ENCODE measurements around the gene ZBTB7B. TPM values are rescaled to one million over a fixed set of nuclear protein-coding genes. Genes with fewer than 3 reads are reported as not detected.

ZBTB7B gene
- total RNA-seq, 3 donors from 2014 or later: 45.6 to 82.5 (median 53.4) TPM

- Histone ChIP-seq H3K36me3 (no peaks in the 10 kb centered on the region), H3K4me3 (no peak overlapping the region), H3K4me1 (peaks cover 0 to 33% of the 10 kb centered on the region in 2 donors), H3K27ac (peak overlapping the region in 1 of 2 donors; percentile 9), H3K9me3 (no peaks in the 10 kb centered on the region), H3K27me3 (no peaks in the 10 kb centered on the region)
- TF ChIP-seq POLR2AphosphoS5 (IDR thresholded peaks at IDR 0.05) (no peak), POLR2A (IDR thresholded peaks at IDR 0.05) (no peak)
- DNase-seq (ENCODE audit: low spot score in 2 of 2): no peak
- intact Hi-C loops (cut with DNase I; ENCODE audit: low total_unique reads): loop anchor here (10.0 kb wide), 1 partner anchor 106 kb away; the partner anchor contains the start of gene EFNA4
These were observed 43.7 kb upstream of the ZBTB7B start for GRCh38 chr1:154958681-154959425.

GRCh38 chr1:154959426-154959780, 43.2 kb upstream of the ZBTB7B start:
- Histone ChIP-seq H3K36me3 (no peaks in the 10 kb centered on the region), H3K27ac (peak overlapping the region in 1 of 2 donors; percentile 9), H3K4me3 (no peak overlapping the region), H3K27me3 (no peaks in the 10 kb centered on the region), H3K9me3 (no peaks in the 10 kb centered on the region), H3K4me1 (peaks cover 0 to 29% of the 10 kb centered on the region in 2 donors)
- intact Hi-C loops (cut with DNase I; ENCODE audit: low total_unique reads): loop anchor here (10.0 kb wide), 1 partner anchor 105 kb away; the partner anchor contains the start of gene EFNA4
- DNase-seq (ENCODE audit: low spot score in 2 of 2): no peak
- TF ChIP-seq CTCF (IDR thresholded peaks at IDR 0.05) (no peak), POLR2AphosphoS5 (IDR thresholded peaks at IDR 0.05) (no peak), POLR2A (IDR thresholded peaks at IDR 0.05) (no peak)

- Histone ChIP-seq H3K27me3 (no peaks in the 10 kb centered on the region), H3K27ac (peak overlapping the region; percentile 97 to 100), H3K36me3 (no peaks in the 10 kb centered on the region), H3K4me3 (peak overlapping the region; percentile 87 to 91 (median 90)), H3K4me1 (peaks cover 0 to 18% of the 10 kb centered on the region in 2 donors), H3K9me3 (no peaks in the 10 kb centered on the region)
- intact Hi-C loops (cut with DNase I; ENCODE audit: low total_unique reads): loop anchor here (1.0 to 10.0 kb wide), 2 partner anchors 39 to 724 kb away; partner anchors contain the start of genes DAP3 and YY1AP1
- DNase-seq (ENCODE audit: low spot score in 2 of 2): no peak
- no peak for TF ChIP-seq CTCF (IDR thresholded peaks at IDR 0.05)
- no peak for TF ChIP-seq POLR2A (IDR thresholded peaks at IDR 0.05)
- no peak for TF ChIP-seq POLR2AphosphoS5 (IDR thresholded peaks at IDR 0.05)
These were observed 42.0 kb upstream of the ZBTB7B start for GRCh38 chr1:154960446-154961136.

GRCh38 chr1:154961207-154962155, 41.1 kb upstream of the ZBTB7B start, which contains the start of gene PYGO2:
TSS of gene PYGO2 (minus strand) at chr1:154961782. CDS start at chr1:154961576, 206 bp downstream.
- peak within 1 kb of the TSS; percentile 87 to 91 (median 90) for H3K4me3 ChIP-seq
- H3K9me3 ChIP-seq: no peaks in the 10 kb centered on the region
- no peaks in the 10 kb centered on the region for H3K27me3 ChIP-seq
- TF ChIP-seq POLR2A (IDR thresholded peaks at IDR 0.05) (peak; percentile 32), CTCF (IDR thresholded peaks at IDR 0.05) (peak in 1 of 3 donors; percentile 66), POLR2AphosphoS5 (IDR thresholded peaks at IDR 0.05) (peak; percentile 86 to 89 (median 86))
- H3K27ac ChIP-seq: peak within 1 kb of the TSS; percentile 97 to 100
- H3K4me1 ChIP-seq: peaks cover 0 to 18% of the 10 kb centered on the region in 2 donors
- no peaks in the 10 kb centered on the region for H3K36me3 ChIP-seq
- peak; percentile 70 to 78 for DNase-seq (ENCODE audit: low spot score in 2 of 2)
- intact Hi-C loops (cut with DNase I; ENCODE audit: low total_unique reads): loop anchor here (1.0 to 10.0 kb wide), 2 partner anchors 38 to 723 kb away; partner anchors contain the start of genes DAP3 and YY1AP1
